ENCODE data around the gene NOVA1. TPM values are rescaled to one million over a fixed set of nuclear protein-coding genes. Genes with fewer than 3 reads are reported as not detected.

NOVA1 gene
- total and polyA plus RNA-seq, 5 donors from 2014 or later, result 0.39 TPM; not detected in 4

DNA sequence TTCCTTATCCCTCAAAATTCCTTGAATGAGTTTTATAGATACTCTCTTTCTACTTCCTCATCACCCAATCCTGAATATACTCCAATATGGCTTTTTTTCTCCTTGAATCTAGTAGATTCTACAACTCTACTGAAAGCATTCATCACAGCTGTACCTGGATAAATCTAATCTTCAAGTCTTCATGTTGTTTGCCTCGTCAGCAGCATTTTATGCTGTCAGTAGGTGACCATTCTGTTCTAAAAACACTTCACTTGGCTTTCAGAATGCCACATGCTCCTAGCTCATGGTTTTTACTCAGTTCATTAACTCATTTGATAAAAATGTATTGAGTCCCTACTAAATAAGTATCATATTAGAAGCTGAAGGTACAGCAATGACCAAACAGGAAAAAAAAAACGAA is 113.3 kb downstream of the NOVA1 start:
- Mint-ChIP-seq H3K27ac (no peak overlapping the region), H3K4me1 (no peaks in the 10 kb centered on the region)

GRCh38 chr14:26478967-26479366 is 118.9 kb downstream of the NOVA1 start:
- Mint-ChIP-seq H3K4me1 (no peaks in the 10 kb centered on the region), H3K4me3 (no peak overlapping the region), H3K27me3 (no peaks in the 10 kb centered on the region), H3K36me3 (no peaks in the 10 kb centered on the region), H3K9me3 (peaks cover 0 to 15% (median 6%) of the 10 kb centered on the region in 7 donors), H3K27ac (no peak overlapping the region)
- H3K27ac ChIP-seq (ENCODE audit: insufficient read depth, low read length, poor library complexity, severe bottlenecking), result no peak overlapping the region
- peaks cover 4 to 6% of the 10 kb centered on the region in 2 experiments for H3K9me3 ChIP-seq (ENCODE audit: control insufficient read depth in 2 of 2, low read length in 2 of 2)
- no peak for DNase-seq
- no peak for ATAC-seq (ENCODE audit: low read depth in 2 of 2)
- H3K27me3 ChIP-seq (ENCODE audit: control insufficient read depth, insufficient read depth, low read length), result no peaks in the 10 kb centered on the region
- H3K36me3 ChIP-seq (ENCODE audit: control insufficient read depth, insufficient read depth, low read length), result no peaks in the 10 kb centered on the region
- no peak overlapping the region for H3K4me3 ChIP-seq (ENCODE audit: low read depth, low read length)
- no peaks in the 10 kb centered on the region for H3K4me1 ChIP-seq (ENCODE audit: control insufficient read depth, insufficient read depth, low read length, poor library complexity, severe bottlenecking)

More for the DNA sequence above, 113.3 kb downstream of the NOVA1 start:
- Histone ChIP-seq H3K9me3 (ENCODE audit: control insufficient read depth in 2 of 2, low read length in 2 of 2) (peaks cover 4 to 6% of the 10 kb centered on the region in 2 experiments), H3K27me3 (ENCODE audit: control insufficient read depth, insufficient read depth, low read length) (no peaks in the 10 kb centered on the region), H3K27ac (ENCODE audit: insufficient read depth, low read length, poor library complexity, severe bottlenecking) (no peak overlapping the region), H3K4me3 (ENCODE audit: low read depth, low read length) (no peak overlapping the region), H3K4me1 (ENCODE audit: control insufficient read depth, insufficient read depth, low read length, poor library complexity, severe bottlenecking) (no peaks in the 10 kb centered on the region), H3K36me3 (ENCODE audit: control insufficient read depth, insufficient read depth, low read length) (no peaks in the 10 kb centered on the region)
- ATAC-seq (ENCODE audit: low read depth in 2 of 2) (no peak), DNase-seq (no peak)
- no peaks in the 10 kb centered on the region for H3K27me3 Mint-ChIP-seq
- H3K36me3 Mint-ChIP-seq, result no peaks in the 10 kb centered on the region
- peaks cover 0 to 20% (median 7%) of the 10 kb centered on the region in 7 donors for H3K9me3 Mint-ChIP-seq
- H3K4me3 Mint-ChIP-seq, result no peak overlapping the region

GRCh38 chr14:26466862-26467261 is 131.0 kb downstream of the NOVA1 start:
- Mint-ChIP-seq H3K27ac (no peak overlapping the region), H3K27me3 (no peaks in the 10 kb centered on the region), H3K9me3 (peaks cover 0 to 40% (median 9%) of the 10 kb centered on the region in 7 donors), H3K4me1 (no peaks in the 10 kb centered on the region), H3K4me3 (no peak overlapping the region), H3K36me3 (no peaks in the 10 kb centered on the region)
- ATAC-seq (ENCODE audit: low read depth in 2 of 2) (no peak), DNase-seq (no peak)
- peaks cover 2 to 11% of the 10 kb centered on the region in 2 experiments for H3K9me3 ChIP-seq (ENCODE audit: control insufficient read depth in 2 of 2, low read length in 2 of 2)
- H3K4me3 ChIP-seq (ENCODE audit: low read depth, low read length), result no peak overlapping the region
- H3K27ac ChIP-seq (ENCODE audit: insufficient read depth, low read length, poor library complexity, severe bottlenecking), result no peak overlapping the region
- H3K4me1 ChIP-seq (ENCODE audit: control insufficient read depth, insufficient read depth, low read length, poor library complexity, severe bottlenecking), result no peaks in the 10 kb centered on the region
- no peaks in the 10 kb centered on the region for H3K27me3 ChIP-seq (ENCODE audit: control insufficient read depth, insufficient read depth, low read length)
- no peaks in the 10 kb centered on the region for H3K36me3 ChIP-seq (ENCODE audit: control insufficient read depth, insufficient read depth, low read length)

DNA sequence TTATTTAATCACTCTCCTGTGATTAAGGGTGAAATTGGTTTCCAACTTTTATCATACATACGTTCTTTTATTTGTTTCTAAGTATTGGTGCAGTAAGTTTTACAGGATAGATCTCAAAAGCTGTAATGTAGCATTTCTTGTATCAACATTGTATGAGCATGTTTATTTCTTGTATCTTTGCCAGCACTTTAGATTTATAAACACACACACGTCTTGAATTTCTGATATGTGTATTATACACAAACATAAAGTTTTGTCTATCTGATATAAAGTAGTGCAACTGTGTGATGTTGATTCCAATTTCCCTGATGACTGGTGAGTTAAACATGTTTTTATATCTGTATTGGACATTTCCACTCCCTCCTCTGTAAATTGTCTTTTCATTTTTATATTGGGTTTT is 134.7 kb downstream of the NOVA1 start:
- Mint-ChIP-seq H3K36me3 (no peaks in the 10 kb centered on the region), H3K27ac (no peak overlapping the region), H3K4me1 (no peaks in the 10 kb centered on the region), H3K27me3 (no peaks in the 10 kb centered on the region), H3K4me3 (no peak overlapping the region), H3K9me3 (peaks cover 2 to 41% (median 11%) of the 10 kb centered on the region in 7 donors)
- no peaks in the 10 kb centered on the region for H3K27me3 ChIP-seq (ENCODE audit: control insufficient read depth, insufficient read depth, low read length)
- no peak overlapping the region for H3K27ac ChIP-seq (ENCODE audit: insufficient read depth, low read length, poor library complexity, severe bottlenecking)
- DNase-seq (no peak), ATAC-seq (ENCODE audit: low read depth in 2 of 2) (no peak)
- H3K4me3 ChIP-seq (ENCODE audit: low read depth, low read length), result no peak overlapping the region
- no peaks in the 10 kb centered on the region for H3K4me1 ChIP-seq (ENCODE audit: control insufficient read depth, insufficient read depth, low read length, poor library complexity, severe bottlenecking)
- H3K9me3 ChIP-seq (ENCODE audit: control insufficient read depth in 2 of 2, low read length in 2 of 2), result peaks cover 2 to 6% of the 10 kb centered on the region in 2 experiments
- no peaks in the 10 kb centered on the region for H3K36me3 ChIP-seq (ENCODE audit: control insufficient read depth, insufficient read depth, low read length)

- no peak overlapping the region for H3K4me3 ChIP-seq (ENCODE audit: low read depth, low read length)
- Mint-ChIP-seq H3K9me3 (peaks cover 2 to 25% (median 7%) of the 10 kb centered on the region in 7 donors), H3K27me3 (no peaks in the 10 kb centered on the region), H3K4me1 (no peaks in the 10 kb centered on the region), H3K4me3 (no peak overlapping the region), H3K36me3 (no peaks in the 10 kb centered on the region), H3K27ac (no peak overlapping the region)
- H3K27me3 ChIP-seq (ENCODE audit: control insufficient read depth, insufficient read depth, low read length), result no peaks in the 10 kb centered on the region
- ATAC-seq (ENCODE audit: low read depth in 2 of 2) (no peak), DNase-seq (no peak)
- H3K27ac ChIP-seq (ENCODE audit: insufficient read depth, low read length, poor library complexity, severe bottlenecking), result no peak overlapping the region
- H3K36me3 ChIP-seq (ENCODE audit: control insufficient read depth, insufficient read depth, low read length), result no peaks in the 10 kb centered on the region
- H3K9me3 ChIP-seq (ENCODE audit: control insufficient read depth in 2 of 2, low read length in 2 of 2), result peaks cover 0 to 6% of the 10 kb centered on the region in 2 experiments
- H3K4me1 ChIP-seq (ENCODE audit: control insufficient read depth, insufficient read depth, low read length, poor library complexity, severe bottlenecking), result no peaks in the 10 kb centered on the region
Observed at GRCh38 chr14:26454105-26454504, 143.7 kb downstream of the NOVA1 start.

DNA sequence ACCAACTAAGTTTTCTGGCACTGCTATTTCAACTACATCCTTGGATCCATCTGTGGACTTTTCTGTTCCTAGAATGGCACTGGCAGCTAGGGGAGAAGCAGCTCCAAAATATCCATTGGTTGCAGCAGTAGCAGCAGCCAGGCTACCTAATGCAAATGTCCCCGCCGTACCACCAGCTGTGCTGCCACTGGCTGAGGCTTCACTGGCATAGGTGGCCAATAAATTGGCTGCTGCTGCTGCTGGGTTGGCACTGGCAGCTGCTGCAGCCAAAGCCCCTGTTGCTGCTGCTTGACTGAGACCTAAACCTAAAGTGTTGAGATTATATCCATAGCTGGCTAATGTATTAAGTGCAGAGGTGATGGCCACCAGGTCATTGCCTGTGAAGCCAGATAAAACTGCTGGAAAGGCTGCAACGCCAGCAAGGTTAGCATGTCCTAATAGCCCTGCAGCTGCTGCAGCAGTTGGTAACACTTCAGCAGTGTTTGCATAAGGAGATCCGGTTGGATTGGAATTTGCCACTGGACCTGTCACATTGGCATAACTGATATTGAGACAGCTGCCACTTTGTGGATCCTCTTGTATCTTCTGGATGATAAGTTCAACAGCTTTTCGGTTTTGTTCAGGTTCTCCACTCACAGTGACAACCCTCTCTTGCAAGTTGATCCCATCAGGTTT is 149.5 kb downstream of the NOVA1 start:
- Histone ChIP-seq H3K27me3 (ENCODE audit: control insufficient read depth, insufficient read depth, low read length) (no peaks in the 10 kb centered on the region), H3K4me3 (ENCODE audit: low read depth, low read length) (no peak overlapping the region), H3K4me1 (ENCODE audit: control insufficient read depth, insufficient read depth, low read length, poor library complexity, severe bottlenecking) (no peaks in the 10 kb centered on the region), H3K27ac (ENCODE audit: insufficient read depth, low read length, poor library complexity, severe bottlenecking) (no peak overlapping the region), H3K36me3 (ENCODE audit: control insufficient read depth, insufficient read depth, low read length) (no peaks in the 10 kb centered on the region), H3K9me3 (ENCODE audit: control insufficient read depth in 2 of 2, low read length in 2 of 2) (peaks cover 4 to 12% of the 10 kb centered on the region in 2 experiments)
- Mint-ChIP-seq H3K36me3 (no peaks in the 10 kb centered on the region), H3K27ac (no peak overlapping the region), H3K9me3 (peaks cover 0 to 27% (median 8%) of the 10 kb centered on the region in 7 donors), H3K4me1 (no peaks in the 10 kb centered on the region), H3K27me3 (no peaks in the 10 kb centered on the region), H3K4me3 (no peak overlapping the region)
- no peak for DNase-seq
- no peak for ATAC-seq (ENCODE audit: low read depth in 2 of 2)

- peaks cover 4 to 12% of the 10 kb centered on the region in 2 experiments for H3K9me3 ChIP-seq (ENCODE audit: control insufficient read depth in 2 of 2, low read length in 2 of 2)
- Mint-ChIP-seq H3K27ac (no peak overlapping the region), H3K36me3 (no peaks in the 10 kb centered on the region), H3K27me3 (no peaks in the 10 kb centered on the region), H3K9me3 (peaks cover 0 to 26% (median 8%) of the 10 kb centered on the region in 7 donors), H3K4me3 (no peak overlapping the region), H3K4me1 (no peaks in the 10 kb centered on the region)
- no peaks in the 10 kb centered on the region for H3K36me3 ChIP-seq (ENCODE audit: control insufficient read depth, insufficient read depth, low read length)
- no peaks in the 10 kb centered on the region for H3K4me1 ChIP-seq (ENCODE audit: control insufficient read depth, insufficient read depth, low read length, poor library complexity, severe bottlenecking)
- ATAC-seq (ENCODE audit: low read depth in 2 of 2), result no peak
- DNase-seq, result no peak
- H3K27ac ChIP-seq (ENCODE audit: insufficient read depth, low read length, poor library complexity, severe bottlenecking), result no peak overlapping the region
- no peak overlapping the region for H3K4me3 ChIP-seq (ENCODE audit: low read depth, low read length)
- H3K27me3 ChIP-seq (ENCODE audit: control insufficient read depth, insufficient read depth, low read length), result no peaks in the 10 kb centered on the region
Observed at GRCh38 chr14:26444822-26445221, 153.0 kb downstream of the NOVA1 start.

DNA sequence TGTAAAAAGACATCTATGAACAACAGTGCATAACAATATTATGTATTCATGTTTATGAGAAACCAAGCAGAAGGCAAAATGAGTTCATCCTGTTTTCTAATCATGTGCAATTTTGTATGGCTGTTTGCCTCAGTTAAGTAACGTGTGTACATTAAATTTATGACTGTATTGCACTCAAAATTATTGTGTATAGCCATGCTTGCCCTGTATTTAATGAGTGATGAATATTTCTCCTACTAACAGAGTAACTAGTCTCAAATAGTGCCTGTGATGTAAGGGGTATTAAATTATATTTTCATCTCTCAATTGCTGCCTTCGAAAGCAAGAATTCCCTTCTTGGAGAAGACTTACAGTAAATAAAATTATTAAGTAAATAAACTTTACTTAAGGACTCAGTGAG is 154.2 kb downstream of the NOVA1 start:
- Mint-ChIP-seq H3K27me3 (no peaks in the 10 kb centered on the region), H3K27ac (no peak overlapping the region), H3K4me1 (no peaks in the 10 kb centered on the region), H3K4me3 (no peak overlapping the region), H3K9me3 (peaks cover 0 to 27% (median 8%) of the 10 kb centered on the region in 7 donors), H3K36me3 (no peaks in the 10 kb centered on the region)
- Histone ChIP-seq H3K4me3 (ENCODE audit: low read depth, low read length) (no peak overlapping the region), H3K27me3 (ENCODE audit: control insufficient read depth, insufficient read depth, low read length) (no peaks in the 10 kb centered on the region), H3K27ac (ENCODE audit: insufficient read depth, low read length, poor library complexity, severe bottlenecking) (no peak overlapping the region), H3K4me1 (ENCODE audit: control insufficient read depth, insufficient read depth, low read length, poor library complexity, severe bottlenecking) (no peaks in the 10 kb centered on the region), H3K36me3 (ENCODE audit: control insufficient read depth, insufficient read depth, low read length) (no peaks in the 10 kb centered on the region), H3K9me3 (ENCODE audit: control insufficient read depth in 2 of 2, low read length in 2 of 2) (peaks cover 7 to 12% of the 10 kb centered on the region in 2 experiments)
- ATAC-seq (ENCODE audit: low read depth in 2 of 2) (no peak), DNase-seq (no peak)
